GM10266 (cell line): ENCODE data around the gene PA2G4.
"Not testable (repeated sequence)": the region's sequence is repeated elsewhere in the genome, so short reads cannot be mapped to it uniquely, and the experiment has no call there.

Experiments used
- DNase-seq: peaks from one replicate; pipeline ENCODE4 v3.0.0; 2012; ENCODE audit errors: extremely low spot score
- CTCF ChIP-seq: IDR thresholded peaks from 2 replicates; pipeline ENCODE4 v1.5.1; 2012; ENCODE audit warnings: mild to moderate bottlenecking, low read depth; ENCODE audit not compliant: control insufficient read depth, insufficient read depth; ENCODE audit errors: missing control alignments

PA2G4 gene

GRCh38 chr12:56104109-56104814, at the start of gene PA2G4:
PA2G4 (plus strand) TSS chr12:56104559; CDS start chr12:56104738, 179 bp downstream.
- TF ChIP-seq CTCF, result no peak
- peak; percentile 91 for DNase-seq

- DNase-seq, result not testable (repeated sequence)
These were observed 44.4 kb upstream of the PA2G4 start for GRCh38 chr12:56059964-56060363.

GRCh38 chr12:56061982-56062381, 42.4 kb upstream of the PA2G4 start:
- no peak for DNase-seq
- no peak for TF ChIP-seq CTCF

GRCh38 chr12:56062996-56063395, 41.4 kb upstream of the PA2G4 start:
- no peak for TF ChIP-seq CTCF
- no peak for DNase-seq

GRCh38 chr12:56071648-56072047, 32.7 kb upstream of the PA2G4 start:
- TF ChIP-seq CTCF, result no peak
- DNase-seq, result no peak

- DNase-seq, result no peak
- no peak for TF ChIP-seq CTCF
These were observed 30.0 kb upstream of the PA2G4 start for GRCh38 chr12:56074396-56074795.

- DNase-seq, result not testable (repeated sequence)
These were observed 26.4 kb upstream of the PA2G4 start for GRCh38 chr12:56077966-56078365.

- no peak for DNase-seq
- no peak for TF ChIP-seq CTCF
These were observed 25.9 kb upstream of the PA2G4 start for GRCh38 chr12:56078427-56078826.
